GM19372 (cell line): ENCODE measurements around the gene OSR1.
"Not testable (repeated sequence)": the region's sequence is repeated elsewhere in the genome, so short reads cannot be mapped to it uniquely, and the experiment has no call there.

ENCODE experiments used
- ATAC-seq: cut with Tn5 transposase; IDR thresholded peaks from one replicate; pipeline ENCODE4 v1.9.1; 2021; ENCODE audit warnings: mild to moderate bottlenecking, low read depth, moderate library complexity; ENCODE audit not compliant: unreplicated experiment

The OSR1 gene

GRCh38 chr2:19337202-19337601 is 21.2 kb downstream of the OSR1 start:
- ATAC-seq: no peak

- ATAC-seq: no peak
These were observed 21.6 kb downstream of the OSR1 start for GRCh38 chr2:19336781-19337180.

- no peak for ATAC-seq
These were observed 25.9 kb downstream of the OSR1 start for GRCh38 chr2:19332503-19332902.

GRCh38 chr2:19331450-19331849 is 27.0 kb downstream of the OSR1 start:
- ATAC-seq: no peak

- ATAC-seq: no peak
These were observed 28.0 kb downstream of the OSR1 start for GRCh38 chr2:19330436-19330835.

GRCh38 chr2:19329445-19329844 is 29.0 kb downstream of the OSR1 start:
- ATAC-seq: no peak

GRCh38 chr2:19327496-19327895 is 30.9 kb downstream of the OSR1 start:
- no peak for ATAC-seq

- ATAC-seq: no peak
These were observed 36.5 kb downstream of the OSR1 start for GRCh38 chr2:19321946-19322345.

- no peak for ATAC-seq
These were observed 37.6 kb downstream of the OSR1 start for GRCh38 chr2:19320813-19321212.

GRCh38 chr2:19319698-19320097 is 38.7 kb downstream of the OSR1 start:
- no peak for ATAC-seq

GRCh38 chr2:19319064-19319463 is 39.4 kb downstream of the OSR1 start:
- no peak for ATAC-seq

GRCh38 chr2:19313553-19313952 is 44.9 kb downstream of the OSR1 start:
- no peak for ATAC-seq

- ATAC-seq: peak; percentile 87
These were observed 45.5 kb downstream of the OSR1 start for GRCh38 chr2:19312949-19313348.

- ATAC-seq: not testable (repeated sequence)
These were observed 52.4 kb downstream of the OSR1 start for GRCh38 chr2:19306065-19306464.

GRCh38 chr2:19305400-19306055 is 52.9 kb downstream of the OSR1 start:
- not testable (repeated sequence) for ATAC-seq

GRCh38 chr2:19301706-19302105 is 56.7 kb downstream of the OSR1 start:
- ATAC-seq: no peak
